A549 (cell line): ENCODE measurements around the gene ARHGDIA. TPM values are rescaled to one million over a fixed set of nuclear protein-coding genes. Genes with fewer than 3 reads are reported as not detected.

ENCODE experiments used
- ATAC-seq, 2 experiments: fragments of 200-7000 bp in 1 of 2; fragments of >200 bp in 1 of 2; cut with Nextera tagmentation in 1 of 2; cut with Tn5 transposase in 1 of 2; 3 replicates each; pipeline versions ENCODE4 v1.8.0 to v1.9.1; 2018 to 2020; ENCODE audit warnings: mild to moderate bottlenecking in 1 of 2, moderate library complexity in 1 of 2
- CTCF ChIA-PET: fragments of 300-600 bp; sonication (Branson Sonifier 250); formaldehyde crosslinking; extraction: SDS; loops from one replicate; lab custom pipeline; 2021; ENCODE audit warnings: antibody characterized with exemption, inconsistent platforms; lab: Yijun Ruan, JAX
- POLR2A ChIA-PET: fragments of 350-600 bp; formaldehyde crosslinking; extraction: SDS; loops from one replicate; lab custom pipeline; 2021; ENCODE audit warnings: antibody characterized with exemption, inconsistent platforms; lab: Yijun Ruan, JAX
- DNase-seq, 2 experiments: peaks; one replicate each; pipeline versions ENCODE4 v3.0.0 to v3.0.0-alpha.2; 2011 to 2016; ENCODE audit warnings: low read depth in 1 of 2, low spot score in 1 of 2
- FAIRE-seq: peaks from 2 replicates; lab custom pipeline; 2011; peaks lifted over from hg19 to GRCh38; lab: Jason Lieb, UNC
- H3K27ac ChIP-seq, 2 experiments: fragments of >200 bp; sonication (Bioruptor Twin); formaldehyde crosslinking; 3 replicates each; pipeline ENCODE4 v1.5.1; 2016 to 2017
- H3K4me1 ChIP-seq: fragments of >200 bp; sonication (Bioruptor Twin); formaldehyde crosslinking; 3 replicates; pipeline ENCODE4 v1.6.1; 2016
- H3K4me2 ChIP-seq: fragments of >200 bp; sonication (Bioruptor Twin); formaldehyde crosslinking; 3 replicates; pipeline ENCODE4 v1.6.1; 2016
- H3K4me3 ChIP-seq: fragments of >200 bp; sonication (Bioruptor Twin); formaldehyde crosslinking; 3 replicates; pipeline ENCODE4 v1.5.1; 2016
- H3K9me3 ChIP-seq: fragments of >200 bp; sonication (Bioruptor Twin); formaldehyde crosslinking; 3 replicates; pipeline ENCODE4 v1.6.1; 2016
- EHMT2 ChIP-seq: fragments of 200-600 bp; sonication (generic); IDR thresholded peaks from 2 replicates; pipeline ENCODE4 v1.6.1; 2016; ENCODE audit warnings: antibody characterized with exemption, low read depth, mild to moderate bottlenecking, moderate library complexity
- JUN ChIP-seq, 2 experiments: fragments of >200 bp; sonication (Bioruptor Twin); formaldehyde crosslinking; IDR thresholded peaks; 2 replicates in 1 of 2; 3 replicates in 1 of 2; pipeline ENCODE4 v1.6.1; 2016 to 2017
- MAFK ChIP-seq: fragments of 450-650 bp; IDR thresholded peaks from 2 replicates; pipeline ENCODE4 v1.6.1; 2014; ENCODE audit not compliant: partially characterized antibody
- POLR2A ChIP-seq: IDR thresholded peaks from 2 replicates; pipeline ENCODE4 v1.6.1; 2012; ENCODE audit warnings: mild to moderate bottlenecking, low read length
- RNF2 ChIP-seq: fragments of 200-600 bp; sonication (generic); IDR thresholded peaks from 2 replicates; pipeline ENCODE4 v1.6.1; 2016; ENCODE audit warnings: low read depth, mild to moderate bottlenecking, antibody characterized with exemption, moderate library complexity, borderline replicate concordance
- ZSCAN20 ChIP-seq: fragments of 250-450 bp; sonication (Bioruptor Pico); IDR thresholded peaks from 2 replicates; pipeline ENCODE4 v1.8.0; 2022; ENCODE audit warnings: mild to moderate bottlenecking, moderate library complexity
- WGBS: methylation state at CpG from one replicate; pipeline ENCODE4 v1.1.6; 2017; ENCODE audit errors: missing lambda C conversion rate; 5-methylcytosine and 5-hydroxymethylcytosine counted together
- polyA plus RNA-seq, 4 experiments: library from polyadenylated mRNA; depleted of rRNA in 3 of 4; stranded (reverse); fragments of >200 nt; fragmentation: RNase III in 1 of 4; extraction: RNeasy Plus Mini Kit Qiagen cat#74134 plus additional on column Dnase treatment in 1 of 4; gene quantifications; 2 replicates in 3 of 4; 3 replicates in 1 of 4; pipeline ENCODE4 v1.2.3, GENCODE V29; 2011 to 2017
- TF ChIP-seq, protein P1 (sequence below): IDR thresholded peaks from 2 replicates; pipeline ENCODE4 v1.6.1; 2012
- TF ChIP-seq, protein P2 (sequence below): fragments of 200-600 bp; sonication (generic); IDR thresholded peaks from 2 replicates; pipeline ENCODE4 v1.6.1; 2016; ENCODE audit warnings: antibody characterized with exemption, mild to moderate bottlenecking, moderate library complexity
- TF ChIP-seq, protein P3 (sequence below): fragments of 150-350 bp; IDR thresholded peaks from 2 replicates; pipeline ENCODE4 v1.6.1; 2014; ENCODE audit warnings: low read depth, mild to moderate bottlenecking, low read length
- TF ChIP-seq, protein P4 (sequence below): IDR thresholded peaks from 2 replicates; pipeline ENCODE4 v1.6.1; 2012
- TF ChIP-seq, protein P5 (sequence below): IDR thresholded peaks from 2 replicates; pipeline ENCODE4 v1.6.1; 2012; ENCODE audit warnings: low read depth, borderline replicate concordance

Gene ARHGDIA
- polyA plus RNA-seq, 2 of the 4 experiments (the other 2 are of a cell fraction) = 64.0 to 503 TPM

DNA sequence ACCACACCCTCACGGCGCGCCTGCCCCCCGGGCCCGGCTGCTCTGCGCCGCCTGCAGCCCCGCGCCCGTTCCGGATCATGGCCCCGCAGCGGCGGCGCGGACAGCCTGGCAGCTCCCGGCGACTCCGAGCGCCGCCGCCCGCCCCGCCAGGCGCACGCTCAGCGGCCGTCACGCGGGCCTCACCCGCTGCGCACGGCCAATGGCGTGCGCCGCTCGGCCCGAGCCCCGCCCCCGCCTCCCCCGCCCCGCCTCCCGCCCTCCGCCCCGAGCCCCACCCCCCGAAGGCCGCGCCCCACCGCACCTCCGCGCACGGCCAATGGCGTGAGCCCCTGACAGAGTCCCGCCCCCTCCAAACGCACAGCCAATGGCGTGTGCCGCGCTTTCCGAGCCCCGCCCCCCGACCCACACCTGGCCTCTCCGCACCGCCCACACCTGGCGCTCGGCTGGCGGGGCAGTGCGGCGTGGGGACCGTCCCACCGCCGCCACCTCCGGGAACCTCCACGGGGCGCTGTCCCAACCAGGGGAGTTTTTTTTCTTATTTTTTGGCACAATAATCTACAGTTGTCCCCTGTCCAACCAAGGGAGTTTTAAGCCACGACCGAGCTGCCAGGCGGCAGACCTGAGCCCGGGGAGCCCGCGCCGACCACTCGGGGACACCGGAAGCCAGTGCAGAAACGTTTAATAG is 40.3 kb upstream of the ARHGDIA start, which contains the start of gene PCYT2:
Gene PCYT2, minus strand, starts transcription at position 123 of the 685 bp plus-strand sequence. Its CDS starts 44 bp downstream, at position 79.
- DNase-seq = peak; percentile 93 to 99
- POLR2A ChIA-PET = interaction anchor here (1.0 to 1.5 kb wide), 3 partner anchors 12 to 78 kb away, joined by 3 to 4 read pairs (median 3); partner anchors contain the start of gene MCRIP1
- TF ChIP-seq POLR2A = peak; percentile 31; the same call in 1 of the 2 replicates
- TF ChIP-seq, protein P1, sequence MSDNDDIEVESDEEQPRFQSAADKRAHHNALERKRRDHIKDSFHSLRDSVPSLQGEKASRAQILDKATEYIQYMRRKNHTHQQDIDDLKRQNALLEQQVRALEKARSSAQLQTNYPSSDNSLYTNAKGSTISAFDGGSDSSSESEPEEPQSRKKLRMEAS = peak; percentile 26; the same call in 1 of the 2 replicates
- TF ChIP-seq EHMT2 = no peak
- no peak for TF ChIP-seq ZSCAN20 (CRISPR knock-in tag)
- TF ChIP-seq JUN (IDR thresholded peaks at IDR 0.05) = peak in 1 of 2 experiments; percentile 66; a peak in 2 of 5 replicates
- TF ChIP-seq, all 56 proteins: peak for 3
- Histone ChIP-seq H3K4me2 (peak within 1 kb of the TSS; percentile 98), H3K4me1 (peaks cover 14% of the 10 kb centered on the region), H3K4me3 (peak within 1 kb of the TSS; percentile 71), H3K9me3 (no peaks in the 10 kb centered on the region), H3K27ac (peak within 1 kb of the TSS; percentile 62 to 88)
- ATAC-seq (peak; percentile 72 to 83), FAIRE-seq (no peak)
- CTCF ChIA-PET = interaction anchor here (1.4 to 7.6 kb wide), 2 partner anchors 15 to 26 kb away, joined by 3 to 68 read pairs; partner anchors contain the start of genes MAFG and PYCR1
- 20% methylated on average over 39 of the region's 84 CpGs for WGBS

DNA sequence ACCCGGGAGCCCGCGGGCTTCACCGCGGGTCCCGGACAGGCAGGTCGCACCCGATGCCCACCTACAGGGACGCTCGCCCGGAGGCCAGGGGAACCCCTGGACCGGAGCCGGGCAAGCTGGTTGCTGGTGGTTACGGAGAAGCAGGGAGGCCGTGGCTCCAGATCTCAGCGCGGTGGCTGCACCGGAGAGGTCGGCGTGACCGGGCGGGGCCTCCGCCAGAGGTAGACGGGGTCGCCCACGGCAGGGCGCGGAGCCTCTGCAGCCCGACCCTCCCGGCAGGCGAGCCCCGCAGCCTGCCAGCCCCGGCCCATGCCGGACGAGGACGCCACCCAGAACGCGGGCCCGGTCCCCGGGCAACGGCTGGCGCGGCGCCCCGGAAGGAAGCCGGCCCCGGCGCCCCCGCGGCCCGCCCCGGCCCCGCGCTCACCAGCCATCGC is 39.7 kb upstream of the ARHGDIA start:
- Histone ChIP-seq H3K4me2 (peak overlapping the region; percentile 98), H3K4me3 (peak overlapping the region; percentile 71), H3K9me3 (no peaks in the 10 kb centered on the region), H3K27ac (peak overlapping the region; percentile 62 to 88), H3K4me1 (peaks cover 10% of the 10 kb centered on the region; the same call in 2 of the 3 replicates)
- WGBS = 10% methylated on average over 17 of the region's 55 CpGs
- FAIRE-seq (no peak), DNase-seq (no peak), ATAC-seq (peak; percentile 3 to 21; a peak in 5 of 6 replicates)
- TF ChIP-seq, protein P1 = 0 out of 2 replicates have a peak, but pooled peaks have one; percentile 9
- TF ChIP-seq RNF2 (0 out of 2 replicates have a peak, but pooled peaks have one; percentile 29), MAFK (no peak)
- TF ChIP-seq, protein P2, sequence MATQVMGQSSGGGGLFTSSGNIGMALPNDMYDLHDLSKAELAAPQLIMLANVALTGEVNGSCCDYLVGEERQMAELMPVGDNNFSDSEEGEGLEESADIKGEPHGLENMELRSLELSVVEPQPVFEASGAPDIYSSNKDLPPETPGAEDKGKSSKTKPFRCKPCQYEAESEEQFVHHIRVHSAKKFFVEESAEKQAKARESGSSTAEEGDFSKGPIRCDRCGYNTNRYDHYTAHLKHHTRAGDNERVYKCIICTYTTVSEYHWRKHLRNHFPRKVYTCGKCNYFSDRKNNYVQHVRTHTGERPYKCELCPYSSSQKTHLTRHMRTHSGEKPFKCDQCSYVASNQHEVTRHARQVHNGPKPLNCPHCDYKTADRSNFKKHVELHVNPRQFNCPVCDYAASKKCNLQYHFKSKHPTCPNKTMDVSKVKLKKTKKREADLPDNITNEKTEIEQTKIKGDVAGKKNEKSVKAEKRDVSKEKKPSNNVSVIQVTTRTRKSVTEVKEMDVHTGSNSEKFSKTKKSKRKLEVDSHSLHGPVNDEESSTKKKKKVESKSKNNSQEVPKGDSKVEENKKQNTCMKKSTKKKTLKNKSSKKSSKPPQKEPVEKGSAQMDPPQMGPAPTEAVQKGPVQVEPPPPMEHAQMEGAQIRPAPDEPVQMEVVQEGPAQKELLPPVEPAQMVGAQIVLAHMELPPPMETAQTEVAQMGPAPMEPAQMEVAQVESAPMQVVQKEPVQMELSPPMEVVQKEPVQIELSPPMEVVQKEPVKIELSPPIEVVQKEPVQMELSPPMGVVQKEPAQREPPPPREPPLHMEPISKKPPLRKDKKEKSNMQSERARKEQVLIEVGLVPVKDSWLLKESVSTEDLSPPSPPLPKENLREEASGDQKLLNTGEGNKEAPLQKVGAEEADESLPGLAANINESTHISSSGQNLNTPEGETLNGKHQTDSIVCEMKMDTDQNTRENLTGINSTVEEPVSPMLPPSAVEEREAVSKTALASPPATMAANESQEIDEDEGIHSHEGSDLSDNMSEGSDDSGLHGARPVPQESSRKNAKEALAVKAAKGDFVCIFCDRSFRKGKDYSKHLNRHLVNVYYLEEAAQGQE = no peak
- TF ChIP-seq, protein P3, sequence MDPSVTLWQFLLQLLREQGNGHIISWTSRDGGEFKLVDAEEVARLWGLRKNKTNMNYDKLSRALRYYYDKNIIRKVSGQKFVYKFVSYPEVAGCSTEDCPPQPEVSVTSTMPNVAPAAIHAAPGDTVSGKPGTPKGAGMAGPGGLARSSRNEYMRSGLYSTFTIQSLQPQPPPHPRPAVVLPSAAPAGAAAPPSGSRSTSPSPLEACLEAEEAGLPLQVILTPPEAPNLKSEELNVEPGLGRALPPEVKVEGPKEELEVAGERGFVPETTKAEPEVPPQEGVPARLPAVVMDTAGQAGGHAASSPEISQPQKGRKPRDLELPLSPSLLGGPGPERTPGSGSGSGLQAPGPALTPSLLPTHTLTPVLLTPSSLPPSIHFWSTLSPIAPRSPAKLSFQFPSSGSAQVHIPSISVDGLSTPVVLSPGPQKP = no peak
- TF ChIP-seq, protein P4, sequence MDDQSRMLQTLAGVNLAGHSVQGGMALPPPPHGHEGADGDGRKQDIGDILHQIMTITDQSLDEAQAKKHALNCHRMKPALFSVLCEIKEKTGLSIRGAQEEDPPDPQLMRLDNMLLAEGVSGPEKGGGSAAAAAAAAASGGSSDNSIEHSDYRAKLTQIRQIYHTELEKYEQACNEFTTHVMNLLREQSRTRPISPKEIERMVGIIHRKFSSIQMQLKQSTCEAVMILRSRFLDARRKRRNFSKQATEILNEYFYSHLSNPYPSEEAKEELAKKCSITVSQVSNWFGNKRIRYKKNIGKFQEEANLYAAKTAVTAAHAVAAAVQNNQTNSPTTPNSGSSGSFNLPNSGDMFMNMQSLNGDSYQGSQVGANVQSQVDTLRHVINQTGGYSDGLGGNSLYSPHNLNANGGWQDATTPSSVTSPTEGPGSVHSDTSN = 0 out of 2 replicates have a peak, but pooled peaks have one; percentile 6
- TF ChIP-seq, protein P5, sequence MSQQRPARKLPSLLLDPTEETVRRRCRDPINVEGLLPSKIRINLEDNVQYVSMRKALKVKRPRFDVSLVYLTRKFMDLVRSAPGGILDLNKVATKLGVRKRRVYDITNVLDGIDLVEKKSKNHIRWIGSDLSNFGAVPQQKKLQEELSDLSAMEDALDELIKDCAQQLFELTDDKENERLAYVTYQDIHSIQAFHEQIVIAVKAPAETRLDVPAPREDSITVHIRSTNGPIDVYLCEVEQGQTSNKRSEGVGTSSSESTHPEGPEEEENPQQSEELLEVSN = no peak
- ChIA-PET POLR2A (interaction anchor here (1.0 to 1.5 kb wide), 3 partner anchors 13 to 78 kb away, joined by 3 to 4 read pairs (median 3); partner anchors contain the start of gene MCRIP1), CTCF (interaction anchor here (1.2 to 7.6 kb wide), 4 partner anchors 15 to 49 kb away, joined by 3 to 68 read pairs (median 4); partner anchors contain the start of genes MAFG and PYCR1)
